CD4-positive, alpha-beta T cell treated with Interleukin-15 for 1 hour (primary cell): ENCODE results near the gene SRSF9.
"Not testable (repeated sequence)": the region's sequence is repeated elsewhere in the genome, so short reads cannot be mapped to it uniquely, and the experiment has no call there.

Source experiments
- DNase-seq: peaks from one replicate; pipeline ENCODE4 v3.0.0-alpha.2; 2020

Gene SRSF9

GRCh38 chr12:120446844-120447178, 22.7 kb downstream of the SRSF9 start:
- not testable (repeated sequence) for DNase-seq

- peak; percentile 85 for DNase-seq
These were observed 23.4 kb downstream of the SRSF9 start, which contains the start of the genes GATC and TRIAP1 for GRCh38 chr12:120445911-120446843. GATC (plus strand) TSS chr12:120446444; CDS start chr12:120446481, 37 bp downstream. TRIAP1 (minus strand) TSS chr12:120446384; CDS start chr12:120446372, 12 bp downstream.

GRCh38 chr12:120444676-120445075, 24.9 kb downstream of the SRSF9 start:
- DNase-seq: no peak

- DNase-seq: peak; percentile 82
These were observed 29.8 kb downstream of the SRSF9 start for GRCh38 chr12:120439646-120440247.

- no peak for DNase-seq
These were observed 30.9 kb downstream of the SRSF9 start for GRCh38 chr12:120438495-120439198.

GRCh38 chr12:120437735-120438494, 31.6 kb downstream of the SRSF9 start, which contains the start of gene COX6A1:
COX6A1 (plus strand) TSS chr12:120438113; CDS start chr12:120438127, 14 bp downstream.
- peak; percentile 99 for DNase-seq

GRCh38 chr12:120432772-120433525, 36.6 kb downstream of the SRSF9 start:
- no peak for DNase-seq

- no peak for DNase-seq
These were observed 40.2 kb downstream of the SRSF9 start for GRCh38 chr12:120429368-120429767.

- DNase-seq: no peak
These were observed 40.8 kb downstream of the SRSF9 start for GRCh38 chr12:120428597-120429229.

- DNase-seq: no peak
These were observed 43.8 kb downstream of the SRSF9 start for GRCh38 chr12:120425797-120426196.

- DNase-seq: no peak
These were observed 46.6 kb downstream of the SRSF9 start for GRCh38 chr12:120422892-120423456.

GRCh38 chr12:120421701-120422100, 47.8 kb downstream of the SRSF9 start:
- no peak for DNase-seq

- DNase-seq: no peak
These were observed 51.5 kb downstream of the SRSF9 start for GRCh38 chr12:120417917-120418580.

- no peak for DNase-seq
These were observed 52.9 kb downstream of the SRSF9 start for GRCh38 chr12:120416490-120417216.

- DNase-seq: no peak
These were observed 55.5 kb downstream of the SRSF9 start for GRCh38 chr12:120413901-120414695.

GRCh38 chr12:120412421-120412820, 57.1 kb downstream of the SRSF9 start:
- DNase-seq: no peak
